GM12872 (cell line): ENCODE results near the gene D2HGDH.

Source experiments
- TF ChIP-seq, protein P1 (sequence below): IDR thresholded peaks from 3 replicates; pipeline ENCODE4 v1.5.1; 2011; ENCODE audit warnings: low read depth, mild to moderate bottlenecking, low read length, moderate library complexity; ENCODE audit not compliant: insufficient read depth

Gene D2HGDH

DNA sequence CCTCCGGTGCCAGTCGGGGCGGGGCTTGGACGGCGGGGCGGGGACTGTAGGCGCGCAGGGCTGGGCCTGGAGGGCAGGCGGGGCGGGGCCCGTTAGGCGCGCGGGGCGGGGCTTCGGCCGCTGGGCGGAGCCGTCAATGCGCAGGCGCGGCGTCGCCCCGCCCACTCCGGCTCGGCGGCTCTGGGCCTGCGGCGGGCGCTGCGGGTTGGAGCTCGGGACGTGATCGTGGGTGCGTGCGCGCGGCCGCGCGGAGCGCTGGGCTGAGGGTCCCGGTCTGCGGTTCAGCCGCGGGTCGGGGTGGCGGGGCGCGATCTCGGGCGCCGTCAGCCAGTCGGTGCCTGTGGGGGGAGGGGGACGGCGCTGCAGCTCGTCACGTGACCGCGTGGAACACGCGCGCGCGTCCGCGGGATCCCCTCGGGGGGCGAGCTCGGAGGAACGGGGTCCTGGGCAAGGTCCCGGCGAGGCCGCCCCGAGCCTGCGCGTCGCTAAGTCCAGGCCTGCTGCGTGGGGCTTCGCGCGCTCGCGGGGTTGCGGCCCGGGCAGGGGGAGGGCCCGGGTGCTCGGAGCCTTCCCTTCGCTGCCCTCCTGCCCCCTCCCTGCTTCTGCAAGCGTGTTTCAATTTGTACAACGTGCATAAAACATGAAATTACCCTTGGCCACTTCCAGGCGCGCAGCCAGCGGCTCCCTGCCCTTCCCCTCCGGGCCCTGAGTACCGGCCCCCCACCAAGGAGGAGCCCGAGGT, at the start of gene D2HGDH:
Gene D2HGDH (plus strand): TSS at position 164 of the 742 bp plus-strand sequence. CDS start 595 bp downstream, outside the sequence.
- TF ChIP-seq, protein P1, sequence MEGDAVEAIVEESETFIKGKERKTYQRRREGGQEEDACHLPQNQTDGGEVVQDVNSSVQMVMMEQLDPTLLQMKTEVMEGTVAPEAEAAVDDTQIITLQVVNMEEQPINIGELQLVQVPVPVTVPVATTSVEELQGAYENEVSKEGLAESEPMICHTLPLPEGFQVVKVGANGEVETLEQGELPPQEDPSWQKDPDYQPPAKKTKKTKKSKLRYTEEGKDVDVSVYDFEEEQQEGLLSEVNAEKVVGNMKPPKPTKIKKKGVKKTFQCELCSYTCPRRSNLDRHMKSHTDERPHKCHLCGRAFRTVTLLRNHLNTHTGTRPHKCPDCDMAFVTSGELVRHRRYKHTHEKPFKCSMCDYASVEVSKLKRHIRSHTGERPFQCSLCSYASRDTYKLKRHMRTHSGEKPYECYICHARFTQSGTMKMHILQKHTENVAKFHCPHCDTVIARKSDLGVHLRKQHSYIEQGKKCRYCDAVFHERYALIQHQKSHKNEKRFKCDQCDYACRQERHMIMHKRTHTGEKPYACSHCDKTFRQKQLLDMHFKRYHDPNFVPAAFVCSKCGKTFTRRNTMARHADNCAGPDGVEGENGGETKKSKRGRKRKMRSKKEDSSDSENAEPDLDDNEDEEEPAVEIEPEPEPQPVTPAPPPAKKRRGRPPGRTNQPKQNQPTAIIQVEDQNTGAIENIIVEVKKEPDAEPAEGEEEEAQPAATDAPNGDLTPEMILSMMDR, result no peak

DNA sequence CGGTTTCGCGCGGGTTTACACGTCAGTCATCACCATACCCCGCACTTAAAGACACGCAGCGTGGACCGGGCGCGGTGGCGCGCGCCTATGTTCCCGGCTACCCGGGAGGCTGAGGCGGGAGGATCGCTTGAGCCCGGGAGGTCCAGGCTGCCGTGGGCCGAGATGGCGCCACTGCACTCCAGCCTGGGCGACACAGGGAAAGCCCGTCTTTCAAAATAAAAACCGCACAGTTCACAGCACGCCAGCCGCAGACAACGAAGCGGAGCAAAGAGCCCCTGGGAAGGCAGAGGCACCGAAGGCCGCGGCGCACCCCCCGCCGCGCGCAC, 48.1 kb upstream of the D2HGDH start:
- TF ChIP-seq, protein P1, result no peak

- TF ChIP-seq, protein P1, result no peak
Observed at GRCh38 chr2:241686650-241687425, 47.6 kb upstream of the D2HGDH start, which contains the start of gene DTYMK. Gene DTYMK, minus strand, starts transcription at chr2:241686815. Its CDS starts 32 bp downstream, at chr2:241686783.

DNA sequence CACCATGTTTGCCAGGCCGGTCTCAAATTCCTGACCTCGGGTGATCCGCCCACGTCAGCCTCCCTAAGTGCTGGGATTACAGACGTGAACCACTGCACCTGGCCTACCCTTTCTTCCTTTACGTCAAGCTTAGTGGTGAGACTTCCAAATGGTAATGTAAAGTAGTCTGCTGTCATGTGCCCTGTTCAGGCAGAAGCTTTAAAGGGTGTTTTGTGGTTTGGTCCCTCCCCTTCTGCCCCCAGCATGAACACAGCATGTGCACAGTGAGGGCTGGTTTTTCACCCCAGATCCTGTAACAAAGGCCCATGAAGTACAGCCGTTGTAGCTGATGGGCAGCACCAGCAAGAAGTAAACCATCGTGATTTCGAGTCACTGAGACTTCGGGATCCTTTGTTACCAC, 45.1 kb upstream of the D2HGDH start:
- TF ChIP-seq, protein P1, result no peak

- TF ChIP-seq, protein P1, result no peak
Observed at GRCh38 chr2:241690202-241690717, 44.2 kb upstream of the D2HGDH start.

DNA sequence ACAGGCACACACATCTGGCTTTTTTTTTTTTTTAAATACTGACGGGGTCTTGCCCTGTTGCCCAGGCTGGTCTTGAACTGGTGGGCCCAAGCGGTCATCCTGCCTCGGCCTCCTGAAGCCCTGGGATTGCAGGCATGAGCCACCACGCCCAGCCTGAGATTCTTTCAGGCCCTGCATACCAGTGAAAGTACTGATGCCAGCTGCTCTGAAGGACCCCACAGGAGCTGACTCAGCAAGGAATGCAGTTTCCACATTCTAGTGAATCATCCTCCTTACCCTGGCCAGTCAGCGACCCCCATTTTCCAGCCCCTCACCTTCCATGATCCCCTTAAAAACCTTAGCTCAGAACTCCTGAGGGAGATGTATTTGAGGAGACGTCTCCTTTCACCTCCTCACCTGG, 42.0 kb upstream of the D2HGDH start:
- TF ChIP-seq, protein P1, result no peak

DNA sequence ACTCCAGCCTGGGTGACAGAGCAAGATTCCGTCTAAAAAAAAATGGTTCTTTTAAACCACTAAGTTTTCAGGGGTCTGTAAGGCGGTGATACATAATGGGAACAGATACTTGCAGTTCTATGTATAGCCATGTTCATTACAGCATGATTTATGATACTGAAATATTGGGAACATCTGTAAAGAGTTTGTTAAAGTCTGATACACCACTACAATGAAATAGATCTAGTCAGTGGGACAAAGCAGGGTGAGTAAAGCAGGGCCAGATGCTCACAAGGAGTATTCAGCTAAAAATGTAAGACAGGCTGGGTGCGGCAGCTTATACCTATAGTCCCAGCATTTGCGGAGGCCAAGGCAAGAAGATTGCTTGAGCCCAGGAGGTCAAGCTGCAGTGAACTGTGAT, 38.8 kb upstream of the D2HGDH start:
- TF ChIP-seq, protein P1, result no peak
